Mesenchymal stem cell (in vitro differentiated cells and primary cell): ENCODE measurements around the gene PLD3.

Experiments used
- DNase-seq: peaks from one replicate; pipeline ENCODE4 v3.0.0-alpha.2; 2013
- H2AFZ ChIP-seq: one replicate; pipeline ENCODE4 v1.6.1; 2013; ENCODE audit warnings: low read depth, mild to moderate bottlenecking, control low read depth, inconsistent platforms, low read length, moderate library complexity
- H2AK5ac ChIP-seq: 2 replicates; pipeline ENCODE4 v1.6.1; 2013; ENCODE audit warnings: low read length, moderate library complexity, mild to moderate bottlenecking, inconsistent platforms; ENCODE audit not compliant: severe bottlenecking
- H2BK120ac ChIP-seq: one replicate; pipeline ENCODE4 v1.6.1; 2013; ENCODE audit warnings: low read depth, mild to moderate bottlenecking, inconsistent platforms, low read length, moderate library complexity
- H2BK12ac ChIP-seq, 2 experiments: one replicate each; pipeline ENCODE4 v1.6.1; 2013; ENCODE audit warnings: inconsistent platforms in 2 of 2, low read length in 2 of 2, mild to moderate bottlenecking in 2 of 2, moderate library complexity in 2 of 2, control low read depth in 1 of 2
- H2BK15ac ChIP-seq: one replicate; pipeline ENCODE4 v1.6.1; 2013; ENCODE audit warnings: mild to moderate bottlenecking, low read depth, inconsistent platforms; ENCODE audit not compliant: poor library complexity, severe bottlenecking
- H2BK5ac ChIP-seq: 2 replicates; pipeline ENCODE4 v1.6.1; 2013; ENCODE audit warnings: low read depth, mild to moderate bottlenecking, low read length, control low read depth, inconsistent platforms; ENCODE audit not compliant: poor library complexity, severe bottlenecking
- H3K14ac ChIP-seq, 2 experiments: one replicate each; pipeline ENCODE4 v1.6.1; 2013; ENCODE audit warnings: inconsistent platforms in 2 of 2, low read length in 2 of 2, control low read depth in 1 of 2, mild to moderate bottlenecking in 1 of 2, moderate library complexity in 1 of 2
- H3K18ac ChIP-seq, 2 experiments: one replicate each; pipeline ENCODE4 v1.6.1; 2013; ENCODE audit warnings: inconsistent platforms in 2 of 2, low read length in 2 of 2, control low read depth in 1 of 2, low read depth in 1 of 2, mild to moderate bottlenecking in 1 of 2
- H3K23ac ChIP-seq, 2 experiments: one replicate each; pipeline ENCODE4 v1.6.1; 2013; ENCODE audit warnings: inconsistent platforms in 2 of 2, low read length in 2 of 2, mild to moderate bottlenecking in 2 of 2, moderate library complexity in 2 of 2, control low read depth in 1 of 2
- H3K27ac ChIP-seq: 2 replicates; pipeline ENCODE4 v1.5.1; 2013; ENCODE audit warnings: mild to moderate bottlenecking, moderate library complexity, low read length, control low read depth, inconsistent platforms; ENCODE audit not compliant: poor library complexity, severe bottlenecking
- H3K27me3 ChIP-seq, 2 experiments: 2 replicates each; pipeline versions ENCODE4 v1.6.1 to v1.7.0; 2013; ENCODE audit warnings: low read length in 2 of 2, mild to moderate bottlenecking in 2 of 2, moderate library complexity in 2 of 2, control low read depth in 1 of 2, inconsistent platforms in 1 of 2; ENCODE audit not compliant: control insufficient read depth in 1 of 2, insufficient read depth in 1 of 2
- H3K36me3 ChIP-seq, 2 experiments: 2 replicates each; pipeline versions ENCODE4 v1.6.1 to v1.7.0; 2013; ENCODE audit warnings: low read length in 2 of 2, control low read depth in 1 of 2, inconsistent platforms in 1 of 2, low read depth in 1 of 2, mild to moderate bottlenecking in 1 of 2; ENCODE audit not compliant: insufficient read depth in 2 of 2, control insufficient read depth in 1 of 2
- H3K4ac ChIP-seq, 2 experiments: one replicate each; pipeline ENCODE4 v1.6.1; 2013; ENCODE audit warnings: inconsistent platforms in 2 of 2, low read length in 2 of 2, mild to moderate bottlenecking in 2 of 2, moderate library complexity in 2 of 2, control low read depth in 1 of 2, low read depth in 1 of 2
- H3K4me1 ChIP-seq: 2 replicates; pipeline ENCODE4 v1.6.1; 2013; ENCODE audit warnings: low read depth, low read length, control low read depth; ENCODE audit not compliant: control insufficient read depth, insufficient read depth
- H3K4me2 ChIP-seq: 2 replicates; pipeline ENCODE4 v1.6.1; 2013; ENCODE audit warnings: low read length, mild to moderate bottlenecking, inconsistent platforms; ENCODE audit not compliant: poor library complexity, severe bottlenecking
- H3K4me3 ChIP-seq, 2 experiments: 2 replicates each; pipeline versions ENCODE4 v1.5.1 to v1.7.0; 2013; ENCODE audit warnings: low read length in 2 of 2, mild to moderate bottlenecking in 2 of 2, control low read depth in 1 of 2, low read depth in 1 of 2; ENCODE audit not compliant: insufficient read depth in 1 of 2
- H3K79me1 ChIP-seq: replicated peaks from 2 replicates; pipeline ENCODE4 v1.6.1; 2013; ENCODE audit warnings: mild to moderate bottlenecking, control low read depth, low read length, inconsistent platforms; ENCODE audit not compliant: poor library complexity, severe bottlenecking
- H3K9ac ChIP-seq: 2 replicates; pipeline ENCODE4 v1.7.0; 2013; ENCODE audit warnings: mild to moderate bottlenecking, low read length, moderate library complexity
- H3K9me3 ChIP-seq: 2 replicates; pipeline ENCODE4 v1.7.0; 2013; ENCODE audit warnings: mild to moderate bottlenecking, low read length; ENCODE audit not compliant: control insufficient read depth
- H4K8ac ChIP-seq: one replicate; pipeline ENCODE4 v1.6.1; 2013; ENCODE audit warnings: inconsistent platforms, mild to moderate bottlenecking, low read length, moderate library complexity
- H4K91ac ChIP-seq: one replicate; pipeline ENCODE4 v1.6.1; 2013; ENCODE audit warnings: mild to moderate bottlenecking, low read length, inconsistent platforms
- WGBS: methylation state at CpG from one replicate; pipeline ENCODE4 v1.1.7; 2013; ENCODE audit warnings: mixed read lengths; 5-methylcytosine and 5-hydroxymethylcytosine counted together

The PLD3 gene

DNA sequence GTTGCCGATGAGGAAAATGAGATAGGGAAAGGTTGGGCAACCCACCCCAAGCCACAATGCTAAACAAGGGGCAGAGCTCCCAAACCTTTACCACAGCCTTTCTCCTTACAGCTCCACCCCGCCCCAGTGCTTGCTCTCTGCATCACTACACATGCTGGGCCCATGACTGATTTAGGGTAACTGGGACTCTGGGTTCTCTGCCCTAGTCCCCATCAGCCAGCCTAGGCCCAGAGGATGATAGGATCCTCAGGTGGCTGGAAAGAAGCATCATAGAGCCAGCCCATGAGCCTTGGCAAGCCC lies 11.9 kb upstream of the PLD3 start:
- H2AFZ ChIP-seq, result no peak overlapping the region
- WGBS, result 100% methylated on average over 2 of the region's 2 CpGs

DNA sequence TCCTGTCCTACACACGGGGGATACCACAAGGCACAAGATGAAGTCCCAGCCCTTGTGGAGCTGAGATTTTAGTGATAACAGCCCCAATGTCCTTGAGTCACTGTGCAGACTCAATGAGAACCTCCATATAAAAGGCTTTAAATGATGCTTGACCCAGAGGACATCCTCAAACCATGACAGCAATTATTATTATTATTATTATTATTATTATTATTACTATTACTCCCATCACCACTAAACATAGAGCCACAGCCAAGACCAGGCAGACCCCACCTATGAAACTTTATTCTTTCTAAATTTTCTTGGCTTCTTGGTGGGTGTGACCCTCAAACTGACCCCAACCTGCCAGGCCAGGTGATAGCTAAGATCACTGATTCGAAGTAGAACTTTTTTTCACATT lies 11.4 kb upstream of the PLD3 start:
- Histone ChIP-seq H2BK12ac (no peak overlapping the region), H3K9ac (no peak overlapping the region), H3K9me3 (no peaks in the 10 kb centered on the region), H3K14ac (no peak overlapping the region), H4K91ac (no peak overlapping the region), H3K18ac (no peak overlapping the region), H3K4ac (no peak overlapping the region), H4K8ac (no peak overlapping the region), H2BK5ac (no peak overlapping the region), H2BK120ac (no peak overlapping the region), H3K27me3 (no peaks in the 10 kb centered on the region), H3K4me3 (no peak overlapping the region), H3K23ac (no peak overlapping the region), H3K27ac (no peak overlapping the region), H2AFZ (no peak overlapping the region), H2AK5ac (no peak overlapping the region), H3K4me2 (no peak overlapping the region), H3K79me1 (peaks cover 23% of the 10 kb centered on the region), H3K36me3 (peaks cover 42 to 44% of the 10 kb centered on the region in 2 experiments), H3K4me1 (peaks cover 10% of the 10 kb centered on the region), H2BK15ac (no peak overlapping the region)
- WGBS, result 100% methylated on average over 2 of the region's 2 CpGs
- no peak for DNase-seq

More for the DNA sequence above, 11.9 kb upstream of the PLD3 start:
- peaks cover 42 to 50% of the 10 kb centered on the region in 2 experiments for H3K36me3 ChIP-seq
- no peak overlapping the region for H3K9ac ChIP-seq
- no peak overlapping the region for H3K4me3 ChIP-seq
- no peak overlapping the region for H3K4me2 ChIP-seq
- no peak overlapping the region for H2BK120ac ChIP-seq
- H3K79me1 ChIP-seq, result peaks cover 20% of the 10 kb centered on the region
- no peak overlapping the region for H4K91ac ChIP-seq
- H3K4me1 ChIP-seq, result peaks cover 8% of the 10 kb centered on the region
- H2BK12ac ChIP-seq, result no peak overlapping the region
- no peak overlapping the region for H3K14ac ChIP-seq
- H2BK15ac ChIP-seq, result no peak overlapping the region
- no peak overlapping the region for H3K18ac ChIP-seq
- H3K4ac ChIP-seq, result no peak overlapping the region
- H3K23ac ChIP-seq, result no peak overlapping the region
- no peaks in the 10 kb centered on the region for H3K27me3 ChIP-seq
- no peak overlapping the region for H2BK5ac ChIP-seq
- H3K27ac ChIP-seq, result no peak overlapping the region
- H4K8ac ChIP-seq, result no peak overlapping the region
- H2AK5ac ChIP-seq, result no peak overlapping the region
- no peaks in the 10 kb centered on the region for H3K9me3 ChIP-seq
- DNase-seq, result no peak

DNA sequence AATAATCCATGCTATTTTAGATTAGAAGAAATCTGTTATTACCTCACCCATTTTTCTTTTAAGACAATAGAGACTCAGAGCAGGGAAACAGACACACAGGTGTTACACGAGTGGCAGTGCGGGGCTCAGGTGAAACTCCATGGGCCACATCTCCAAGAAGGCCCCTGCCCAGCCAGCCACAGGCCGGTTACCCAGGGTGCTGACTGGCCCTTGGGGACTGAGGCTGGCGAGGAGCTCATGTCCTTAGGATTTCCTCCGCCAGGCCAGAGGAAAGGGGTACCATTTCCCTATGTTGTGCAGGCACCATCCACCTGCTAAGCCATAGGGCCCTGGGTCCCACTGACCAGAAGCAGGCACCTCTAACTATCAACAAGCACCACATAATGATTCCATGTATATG lies 10.9 kb upstream of the PLD3 start:
- H3K9me3 ChIP-seq, result no peaks in the 10 kb centered on the region
- H2BK5ac ChIP-seq, result no peak overlapping the region
- H3K36me3 ChIP-seq, result peaks cover 39 to 41% of the 10 kb centered on the region in 2 experiments
- WGBS, result 95% methylated on average over 5 of the region's 5 CpGs
- H3K79me1 ChIP-seq, result peaks cover 23% of the 10 kb centered on the region
- H4K91ac ChIP-seq, result peak overlapping the region; percentile 72
- H3K9ac ChIP-seq, result no peak overlapping the region
- H3K4me3 ChIP-seq, result no peak overlapping the region
- no peaks in the 10 kb centered on the region for H3K27me3 ChIP-seq
- no peak overlapping the region for H2AFZ ChIP-seq
- H3K4ac ChIP-seq, result no peak overlapping the region
- DNase-seq, result no peak
- H3K14ac ChIP-seq, result no peak overlapping the region
- H3K4me2 ChIP-seq, result no peak overlapping the region
- H3K27ac ChIP-seq, result no peak overlapping the region
- no peak overlapping the region for H2BK15ac ChIP-seq
- no peak overlapping the region for H3K18ac ChIP-seq
- H2AK5ac ChIP-seq, result no peak overlapping the region
- H2BK12ac ChIP-seq, result no peak overlapping the region
- H4K8ac ChIP-seq, result no peak overlapping the region
- no peak overlapping the region for H2BK120ac ChIP-seq
- peaks cover 10% of the 10 kb centered on the region for H3K4me1 ChIP-seq
- no peak overlapping the region for H3K23ac ChIP-seq

DNA sequence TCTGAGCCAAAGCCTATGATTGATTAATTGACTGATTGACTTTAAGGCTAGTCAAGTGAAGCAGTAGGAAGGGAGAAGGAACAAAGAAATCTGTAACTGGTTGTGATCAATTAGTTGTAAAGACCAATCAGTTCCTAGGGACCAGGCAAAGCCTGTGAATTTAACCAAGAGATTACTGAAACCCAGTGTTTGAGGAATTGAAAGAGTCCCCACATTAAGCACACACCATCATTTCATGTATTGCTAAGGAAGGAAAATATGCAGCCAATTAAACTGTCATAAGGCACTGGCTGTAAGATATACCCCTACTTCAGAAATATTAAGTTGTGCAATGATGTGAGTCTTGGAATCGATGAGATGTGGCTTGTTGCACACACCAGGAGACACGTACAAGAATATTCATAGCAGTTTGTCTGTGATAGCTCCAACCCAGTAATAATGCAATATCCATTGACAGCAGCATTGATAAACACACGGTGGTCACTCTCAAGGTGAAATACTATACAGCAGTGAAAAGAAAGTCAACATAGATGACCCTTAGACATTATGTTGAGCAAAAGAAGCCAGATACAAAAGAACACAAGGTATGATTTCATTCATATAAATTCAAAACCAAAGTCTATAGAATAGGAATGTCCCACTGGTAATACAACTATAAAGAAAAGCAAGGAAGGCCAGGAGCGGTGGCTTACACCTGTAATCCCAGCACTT lies 9.3 kb upstream of the PLD3 start:
- H3K9me3 ChIP-seq, result no peaks in the 10 kb centered on the region
- no peak overlapping the region for H2AK5ac ChIP-seq
- peaks cover 10% of the 10 kb centered on the region for H3K4me1 ChIP-seq
- no peak overlapping the region for H3K9ac ChIP-seq
- no peak overlapping the region for H4K91ac ChIP-seq
- no peak overlapping the region for H3K4me3 ChIP-seq
- no peak overlapping the region for H3K27ac ChIP-seq
- no peak overlapping the region for H3K14ac ChIP-seq
- no peak overlapping the region for H3K4ac ChIP-seq
- 100% methylated on average over 3 of the region's 4 CpGs for WGBS
- peaks cover 28 to 42% of the 10 kb centered on the region in 2 experiments for H3K36me3 ChIP-seq
- H3K79me1 ChIP-seq, result peaks cover 31% of the 10 kb centered on the region
- no peak overlapping the region for H2BK120ac ChIP-seq
- no peak overlapping the region for H2BK5ac ChIP-seq
- no peak overlapping the region for H2BK12ac ChIP-seq
- H3K18ac ChIP-seq, result no peak overlapping the region
- no peak overlapping the region for H4K8ac ChIP-seq
- H3K27me3 ChIP-seq, result no peaks in the 10 kb centered on the region
- H3K23ac ChIP-seq, result no peak overlapping the region
- no peak overlapping the region for H3K4me2 ChIP-seq
- H2AFZ ChIP-seq, result no peak overlapping the region
- no peak overlapping the region for H2BK15ac ChIP-seq
- no peak for DNase-seq
